ENCODE data around the gene PCK1.

- TF ChIP-seq, protein P1, sequence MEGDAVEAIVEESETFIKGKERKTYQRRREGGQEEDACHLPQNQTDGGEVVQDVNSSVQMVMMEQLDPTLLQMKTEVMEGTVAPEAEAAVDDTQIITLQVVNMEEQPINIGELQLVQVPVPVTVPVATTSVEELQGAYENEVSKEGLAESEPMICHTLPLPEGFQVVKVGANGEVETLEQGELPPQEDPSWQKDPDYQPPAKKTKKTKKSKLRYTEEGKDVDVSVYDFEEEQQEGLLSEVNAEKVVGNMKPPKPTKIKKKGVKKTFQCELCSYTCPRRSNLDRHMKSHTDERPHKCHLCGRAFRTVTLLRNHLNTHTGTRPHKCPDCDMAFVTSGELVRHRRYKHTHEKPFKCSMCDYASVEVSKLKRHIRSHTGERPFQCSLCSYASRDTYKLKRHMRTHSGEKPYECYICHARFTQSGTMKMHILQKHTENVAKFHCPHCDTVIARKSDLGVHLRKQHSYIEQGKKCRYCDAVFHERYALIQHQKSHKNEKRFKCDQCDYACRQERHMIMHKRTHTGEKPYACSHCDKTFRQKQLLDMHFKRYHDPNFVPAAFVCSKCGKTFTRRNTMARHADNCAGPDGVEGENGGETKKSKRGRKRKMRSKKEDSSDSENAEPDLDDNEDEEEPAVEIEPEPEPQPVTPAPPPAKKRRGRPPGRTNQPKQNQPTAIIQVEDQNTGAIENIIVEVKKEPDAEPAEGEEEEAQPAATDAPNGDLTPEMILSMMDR (conservative IDR thresholded peaks at IDR 0.05): no peak
- TF ChIP-seq EZH2 (IDR thresholded peaks at IDR 0.05; ENCODE audit: low read depth): no peak
Observed at GRCh38 chr20:57570145-57570850, 9.4 kb downstream of the PCK1 start.

All from PC-9 (cell line).